T-cell (primary cell): ENCODE data around the gene ABTB2. TPM values are rescaled to one million over a fixed set of nuclear protein-coding genes. Genes with fewer than 3 reads are reported as not detected.

Experiments
- ATAC-seq, 4 experiments: fragments of 200-7000 bp in 3 of 4; fragments of 150-1000 bp in 1 of 4; cut with Tn5 transposase; replicated peaks in 1 of 4; 1 replicate in 3 of 4; 2 replicates in 1 of 4; pipeline ENCODE4 v1.10.0; 2021; ENCODE audit warnings: moderate library complexity in 3 of 4, mild to moderate bottlenecking in 2 of 4, moderate number of reproducible peaks in 1 of 4
- CTCF ChIA-PET, 2 donors: fragments of 300-600 bp; sonication (Branson Sonifier 250); formaldehyde crosslinking; loops; one replicate each; lab custom pipeline; 2022; ENCODE audit warnings: antibody characterized with exemption in 2 of 2; lab: Charles Lee
- POLR2A ChIA-PET, 2 donors: fragments of 300-600 bp; sonication (Branson Sonifier 250); formaldehyde crosslinking; loops; one replicate each; lab custom pipeline; 2022; ENCODE audit warnings: antibody characterized with exemption in 2 of 2; lab: Charles Lee
- DNase-seq, 35 experiments: peaks; one replicate each; pipeline versions ENCODE4 v3.0.0 to v3.0.0-alpha.2; 2013 to 2023
- H3K27ac ChIP-seq: one replicate; pipeline ENCODE4 v1.5.1; 2013; ENCODE audit warnings: low read length
- H3K27me3 ChIP-seq, 2 experiments: replicated peaks in 1 of 2; 1 replicate in 1 of 2; 2 replicates in 1 of 2; pipeline versions ENCODE4 v1.6.1 to v1.7.0; 2013; ENCODE audit warnings: low read length in 1 of 2, mixed read lengths in 1 of 2; ENCODE audit not compliant: control insufficient read depth in 2 of 2, insufficient read depth in 2 of 2; ENCODE audit errors: extremely low read depth in 1 of 2
- H3K36me3 ChIP-seq, 2 donors: 1 replicate in 1 of 2; 2 replicates in 1 of 2; pipeline versions ENCODE4 v1.6.1 to v1.7.0; 2013; ENCODE audit warnings: low read length in 1 of 2; ENCODE audit not compliant: control insufficient read depth in 2 of 2, insufficient read depth in 1 of 2; ENCODE audit errors: extremely low read depth in 1 of 2
- H3K4me1 ChIP-seq, 2 experiments: 1 replicate in 1 of 2; 2 replicates in 1 of 2; pipeline versions ENCODE4 v1.6.1 to v1.7.0; 2013; ENCODE audit warnings: low read length in 2 of 2, mixed read lengths in 1 of 2; ENCODE audit not compliant: insufficient read depth in 2 of 2, control insufficient read depth in 1 of 2; ENCODE audit errors: extremely low read depth in 1 of 2
- H3K4me3 ChIP-seq, 2 donors: 1 replicate in 1 of 2; 2 replicates in 1 of 2; pipeline versions ENCODE4 v1.5.1 to v1.7.0; 2013; ENCODE audit warnings: mild to moderate bottlenecking in 2 of 2, low read length in 1 of 2, moderate library complexity in 1 of 2; ENCODE audit not compliant: control insufficient read depth in 1 of 2; ENCODE audit errors: extremely low read depth in 1 of 2
- H3K9me3 ChIP-seq: 2 replicates; pipeline ENCODE4 v1.7.0; 2013
- H3K27ac Mint-ChIP-seq, 2 donors: one replicate each; pipeline ENCODE4 v1.8.0; 2020 to 2021; ENCODE audit warnings: mild to moderate bottlenecking in 2 of 2, mixed read lengths in 2 of 2
- H3K27me3 Mint-ChIP-seq, 2 donors: one replicate each; pipeline ENCODE4 v1.8.0; 2021 to 2022; ENCODE audit warnings: mixed read lengths in 2 of 2
- H3K36me3 Mint-ChIP-seq: one replicate; pipeline ENCODE4 v1.8.0; 2021; ENCODE audit warnings: mixed read lengths
- H3K4me1 Mint-ChIP-seq, 3 donors: one replicate each; pipeline ENCODE4 v1.8.0; 2020 to 2022; ENCODE audit warnings: mixed read lengths in 3 of 3, mild to moderate bottlenecking in 1 of 3
- H3K4me3 Mint-ChIP-seq, 3 donors: one replicate each; pipeline ENCODE4 v1.8.0; 2020 to 2022; ENCODE audit warnings: mild to moderate bottlenecking in 3 of 3, mixed read lengths in 3 of 3, moderate library complexity in 3 of 3
- H3K9me3 Mint-ChIP-seq, 3 donors: one replicate each; pipeline ENCODE4 v1.8.0; 2020 to 2022; ENCODE audit warnings: mixed read lengths in 3 of 3
- WGBS: methylation state at CpG from one replicate; pipeline ENCODE4 v1.1.5; 2013; ENCODE audit warnings: missing lambda C conversion rate; ENCODE audit not compliant: insufficient coverage; 5-methylcytosine and 5-hydroxymethylcytosine counted together
- total RNA-seq, 35 experiments: library from RNA in 6 of 35; stranded (reverse) in 6 of 35; fragments of 120-200 nt in 1 of 35; gene quantifications; one replicate each; pipeline versions ENCODE4 v1.2.1 to v1.2.4 and lab custom pipeline; 2013 to 2026

The ABTB2 gene
- total RNA-seq, 5 donors from 2014 or later (not counting 1 experiment from before 2014, with no cell fraction given): 0.50 to 0.93 (median 0.82) TPM

DNA sequence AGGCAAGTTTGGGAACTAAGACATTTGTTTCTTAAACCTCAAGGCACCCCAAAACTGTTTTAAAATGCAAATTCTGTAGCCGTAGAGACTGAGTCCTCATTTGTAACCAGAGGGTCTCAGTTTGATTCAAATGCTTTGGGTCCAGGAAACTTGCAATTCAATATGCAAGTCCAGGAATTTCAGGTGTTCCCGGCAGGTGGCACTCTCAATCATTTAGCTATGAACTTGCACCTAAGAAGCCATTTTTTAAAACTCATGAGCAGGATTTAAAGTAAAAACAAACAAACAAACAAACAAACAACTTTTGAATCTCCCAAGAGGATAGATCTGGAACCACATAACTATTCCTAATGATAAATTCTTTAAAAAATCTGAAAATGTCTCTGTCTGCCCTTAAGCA is 8.7 kb upstream of the ABTB2 start:
- Histone ChIP-seq H3K4me1 (peaks cover 0 to 10% of the 10 kb centered on the region in 2 experiments), H3K9me3 (no peaks in the 10 kb centered on the region), H3K27me3 (peaks cover 0 to 13% of the 10 kb centered on the region in 2 experiments), H3K4me3 (no peak overlapping the region), H3K27ac (no peak overlapping the region), H3K36me3 (no peaks in the 10 kb centered on the region)
- Mint-ChIP-seq H3K27me3 (peaks cover 14 to 18% of the 10 kb centered on the region in 2 donors), H3K4me3 (no peak overlapping the region), H3K9me3 (no peaks in the 10 kb centered on the region), H3K36me3 (no peaks in the 10 kb centered on the region), H3K27ac (no peak overlapping the region), H3K4me1 (peaks cover 6 to 7% (median 6%) of the 10 kb centered on the region in 3 donors)
- ATAC-seq (no peak), DNase-seq (no peak)
- ChIA-PET POLR2A (no interaction called here), CTCF (interaction anchor here (0.6 to 0.7 kb wide), 4 partner anchors 15 to 1676 kb away, joined by 3 read pairs; no protein-coding TSS in a partner anchor)
- 79% methylated on average over 2 of the region's 2 CpGs for WGBS

DNA sequence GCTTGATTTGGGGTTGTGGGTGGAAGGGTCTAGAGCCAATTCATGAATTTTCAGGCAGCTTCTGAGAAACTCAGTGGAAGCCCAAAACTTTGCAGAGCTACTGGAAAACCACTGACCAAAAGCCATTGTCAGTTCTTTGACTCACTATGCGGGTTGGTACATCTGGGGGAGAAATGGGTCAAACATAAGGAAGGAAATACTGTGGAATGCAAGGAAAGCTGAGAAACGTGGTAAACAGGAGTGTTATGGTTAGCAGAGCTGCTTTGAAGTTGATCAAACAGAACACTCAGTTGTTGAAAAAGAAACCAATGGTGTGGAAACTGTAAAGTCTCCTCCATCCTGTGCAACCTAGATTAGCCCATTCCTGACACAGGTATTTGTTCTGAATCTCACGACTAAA is 6.3 kb upstream of the ABTB2 start:
- H3K36me3 ChIP-seq: no peaks in the 10 kb centered on the region
- POLR2A ChIA-PET: no interaction called here
- peak in 1 of 35 experiments; percentile 15 for DNase-seq
- WGBS: 14% methylated on average over 1 of the region's 3 CpGs
- no peak overlapping the region for H3K4me3 ChIP-seq
- H3K27ac Mint-ChIP-seq: peak overlapping the region in 1 of 2 donors; percentile 44
- H3K9me3 Mint-ChIP-seq: no peaks in the 10 kb centered on the region
- CTCF ChIA-PET: interaction anchor here (0.5 to 0.6 kb wide), 3 partner anchors 86 to 646 kb away, joined by 4 to 7 read pairs (median 4); no protein-coding TSS in a partner anchor
- H3K4me1 Mint-ChIP-seq: peaks cover 7 to 12% (median 9%) of the 10 kb centered on the region in 3 donors
- H3K4me1 ChIP-seq: peaks cover under 1 to 10% of the 10 kb centered on the region in 2 experiments
- no peaks in the 10 kb centered on the region for H3K9me3 ChIP-seq
- no peak overlapping the region for H3K4me3 Mint-ChIP-seq
- H3K36me3 Mint-ChIP-seq: no peaks in the 10 kb centered on the region
- no peak for ATAC-seq
- H3K27me3 ChIP-seq: peaks cover 0 to 13% of the 10 kb centered on the region in 2 experiments
- no peak overlapping the region for H3K27ac ChIP-seq
- H3K27me3 Mint-ChIP-seq: peaks cover 23 to 25% of the 10 kb centered on the region in 2 donors

DNA sequence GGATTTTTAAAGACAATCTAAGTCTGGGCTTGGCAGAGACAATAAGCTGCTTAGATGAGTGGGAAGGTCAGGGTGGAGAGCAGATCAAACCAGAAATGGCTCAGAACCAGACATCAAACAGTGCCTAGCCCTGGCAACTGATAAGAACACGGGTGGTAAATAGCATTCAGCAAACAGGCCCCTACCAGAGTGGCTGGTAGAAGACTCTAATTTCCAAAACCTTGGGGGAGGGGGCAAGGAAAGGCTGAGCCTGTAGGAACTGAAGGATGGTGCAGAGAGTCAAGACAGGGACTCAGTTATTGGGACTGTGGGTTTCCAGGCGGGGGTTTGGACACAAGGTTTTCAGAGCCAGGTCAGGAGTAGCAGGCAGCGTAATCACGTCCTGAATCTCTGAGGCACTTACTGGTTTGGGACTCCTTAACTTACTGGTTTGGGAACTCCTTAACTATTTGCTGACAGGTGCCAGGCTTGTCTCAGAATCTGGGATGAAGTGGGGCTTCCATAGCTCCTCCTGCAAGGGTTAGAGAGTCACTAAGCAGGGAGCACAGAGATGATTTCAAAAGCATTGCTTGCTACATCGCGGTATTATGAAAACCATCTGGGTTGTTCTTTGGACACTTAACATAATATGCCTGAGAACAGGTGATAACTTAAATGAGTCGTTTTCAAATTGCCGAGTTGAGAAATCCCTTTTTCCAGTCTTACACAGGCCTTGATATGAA is 5.7 kb upstream of the ABTB2 start:
- H3K36me3 Mint-ChIP-seq: no peaks in the 10 kb centered on the region
- peaks cover 6 to 10% of the 10 kb centered on the region in 2 experiments for H3K4me1 ChIP-seq
- no peaks in the 10 kb centered on the region for H3K36me3 ChIP-seq
- no peaks in the 10 kb centered on the region for H3K9me3 Mint-ChIP-seq
- H3K27ac ChIP-seq: no peak overlapping the region
- no peaks in the 10 kb centered on the region for H3K9me3 ChIP-seq
- H3K4me3 ChIP-seq: no peak overlapping the region
- no peak for DNase-seq
- no peak overlapping the region for H3K4me3 Mint-ChIP-seq
- H3K27ac Mint-ChIP-seq: no peak overlapping the region
- ChIA-PET CTCF (interaction anchor here (0.6 to 3.4 kb wide), 8 partner anchors 33 to 645 kb away, joined by 3 to 27 read pairs (median 4); no protein-coding TSS in a partner anchor), POLR2A (no interaction called here)
- H3K27me3 Mint-ChIP-seq: peaks cover 23 to 25% of the 10 kb centered on the region in 2 donors
- peaks cover 9 to 16% (median 11%) of the 10 kb centered on the region in 3 donors for H3K4me1 Mint-ChIP-seq
- H3K27me3 ChIP-seq: peaks cover 0 to 13% of the 10 kb centered on the region in 2 experiments
- ATAC-seq: no peak
- 77% methylated on average over 4 of the region's 8 CpGs for WGBS

DNA sequence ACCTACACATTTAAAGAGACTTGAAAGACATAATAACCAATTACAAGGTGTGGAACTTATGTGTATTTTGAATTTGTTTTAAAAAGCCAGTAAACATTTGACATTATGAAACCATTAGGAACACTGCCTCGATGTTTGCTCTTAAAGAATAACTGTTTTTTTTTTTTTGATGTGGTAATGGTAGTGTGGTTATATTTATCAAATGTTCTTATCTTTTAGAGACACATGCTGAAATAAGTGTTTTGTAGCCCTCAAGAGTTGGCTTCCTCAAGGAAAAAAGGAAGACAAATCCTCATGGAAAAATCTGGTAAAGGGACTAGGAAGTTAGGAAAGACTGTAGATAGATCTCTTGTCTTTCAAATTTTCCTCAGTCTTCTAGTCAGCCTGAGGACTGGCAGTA is 2.2 kb upstream of the ABTB2 start:
- Histone ChIP-seq H3K36me3 (no peaks in the 10 kb centered on the region), H3K9me3 (no peaks in the 10 kb centered on the region), H3K4me1 (peaks cover 10 to 29% of the 10 kb centered on the region in 2 experiments), H3K27me3 (peaks cover 5 to 25% of the 10 kb centered on the region in 2 experiments), H3K4me3 (no peak overlapping the region), H3K27ac (no peak overlapping the region)
- no CpG with 5 or more reads among the region's 1 CpG for WGBS
- no peak for DNase-seq
- Mint-ChIP-seq H3K36me3 (peaks cover 3% of the 10 kb centered on the region), H3K27ac (no peak overlapping the region), H3K4me3 (no peak overlapping the region), H3K9me3 (no peaks in the 10 kb centered on the region), H3K4me1 (peaks cover 25 to 32% (median 27%) of the 10 kb centered on the region in 3 donors), H3K27me3 (peaks cover 23 to 35% of the 10 kb centered on the region in 2 donors)
- ChIA-PET CTCF (no interaction called here), POLR2A (no interaction called here)
- ATAC-seq: no peak

DNA sequence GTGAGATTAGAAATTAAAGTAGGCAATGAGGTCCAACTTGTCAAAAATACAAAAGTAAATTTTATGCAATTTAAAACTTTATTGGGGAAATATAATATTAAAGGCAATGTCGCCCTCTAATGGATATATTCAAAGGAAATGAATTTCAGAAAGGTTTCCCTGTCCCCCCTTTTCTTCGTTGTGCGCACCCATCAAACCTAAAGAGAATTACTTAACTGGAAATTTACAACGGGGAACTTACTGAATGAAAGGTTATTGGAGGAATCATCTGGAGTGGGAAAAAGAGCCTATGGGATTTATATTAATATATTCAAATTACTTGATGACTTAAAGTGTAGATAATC is 1.7 kb upstream of the ABTB2 start:
- Histone ChIP-seq H3K36me3 (no peaks in the 10 kb centered on the region), H3K4me1 (peaks cover 6 to 29% of the 10 kb centered on the region in 2 experiments), H3K27me3 (peaks cover 5 to 29% of the 10 kb centered on the region in 2 experiments), H3K27ac (no peak overlapping the region), H3K9me3 (no peaks in the 10 kb centered on the region), H3K4me3 (peak overlapping the region in 1 of 2 donors; percentile 74)
- DNase-seq (peak in 3 of 35 experiments; percentile 6 to 9 (median 7)), ATAC-seq (no peak)
- peaks cover 5% of the 10 kb centered on the region for H3K36me3 Mint-ChIP-seq
- peaks cover 27 to 36% (median 29%) of the 10 kb centered on the region in 3 donors for H3K4me1 Mint-ChIP-seq
- H3K4me3 Mint-ChIP-seq: peak overlapping the region in 2 of 3 donors; percentile 76 to 79
- no peaks in the 10 kb centered on the region for H3K9me3 Mint-ChIP-seq
- no peak overlapping the region for H3K27ac Mint-ChIP-seq
- H3K27me3 Mint-ChIP-seq: peaks cover 28 to 40% of the 10 kb centered on the region in 2 donors
- ChIA-PET POLR2A (no interaction called here), CTCF (no interaction called here)
- no CpG with 5 or more reads among the region's 4 CpGs for WGBS

DNA sequence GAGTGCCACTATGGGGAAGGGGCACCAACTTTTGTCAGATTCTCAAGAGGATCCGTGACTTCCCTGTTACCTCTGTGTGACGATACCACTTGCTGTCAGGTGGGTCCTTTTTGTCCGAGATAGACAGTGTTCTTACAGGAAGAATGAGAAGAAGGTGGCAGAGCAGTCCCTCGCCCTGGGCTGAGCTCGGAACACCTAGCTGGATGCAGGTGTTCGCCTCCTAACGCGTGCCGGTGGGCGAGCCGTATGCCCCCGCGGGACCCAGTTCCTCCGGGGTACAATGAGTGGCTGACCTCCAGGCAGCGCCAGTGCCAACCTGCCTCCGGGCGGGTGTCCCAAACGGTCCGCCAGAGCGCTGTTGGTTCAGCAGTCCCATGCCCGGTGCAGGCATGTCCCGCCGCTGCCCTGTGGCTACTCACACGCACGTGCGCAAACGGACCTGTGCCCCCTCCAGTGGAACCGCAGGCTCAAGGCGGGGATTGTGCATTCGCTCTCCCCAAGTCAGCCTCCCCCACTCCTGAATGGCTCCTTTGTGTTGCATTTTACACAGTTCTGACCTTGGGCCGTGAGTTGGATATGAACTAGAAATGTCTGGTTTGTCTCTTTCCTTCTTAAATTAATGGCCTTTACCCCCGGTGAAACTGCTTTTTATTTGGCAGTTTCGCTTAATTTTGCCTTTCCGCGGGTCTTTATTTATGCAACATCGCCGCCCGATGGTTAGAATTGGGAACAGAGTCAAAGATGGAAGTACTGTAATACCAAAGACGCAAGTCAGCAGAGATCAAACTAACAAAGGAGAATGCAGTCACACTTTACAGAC is 1.1 kb upstream of the ABTB2 start:
- H3K4me1 Mint-ChIP-seq: peaks cover 22 to 31% (median 25%) of the 10 kb centered on the region in 3 donors
- 0% methylated on average over 27 of the region's 39 CpGs for WGBS
- no peaks in the 10 kb centered on the region for H3K9me3 Mint-ChIP-seq
- H3K27me3 Mint-ChIP-seq: peaks cover 32 to 44% of the 10 kb centered on the region in 2 donors
- CTCF ChIA-PET: interaction anchor here (0.5 to 2.8 kb wide), 13 partner anchors 104 to 751 kb away, joined by 3 to 14 read pairs (median 3); no protein-coding TSS in a partner anchor
- peak overlapping the region; percentile 76 to 83 (median 79) for H3K4me3 Mint-ChIP-seq
- H3K36me3 Mint-ChIP-seq: peaks cover 5% of the 10 kb centered on the region
- H3K4me3 ChIP-seq: peak overlapping the region; percentile 74
- ATAC-seq (peak; percentile 8 to 15 (median 14)), DNase-seq (peak; percentile 54 to 86 (median 70))
- POLR2A ChIA-PET: interaction anchor here (0.6 to 0.7 kb wide), 4 partner anchors 39 to 1776 kb away, joined by 3 to 5 read pairs (median 4); no protein-coding TSS in a partner anchor
- H3K27me3 ChIP-seq: peaks cover 5 to 35% of the 10 kb centered on the region in 2 experiments
- no peaks in the 10 kb centered on the region for H3K9me3 ChIP-seq
- H3K27ac Mint-ChIP-seq: peak overlapping the region; percentile 56 to 79
- peak overlapping the region; percentile 58 for H3K27ac ChIP-seq
- peaks cover under 1 to 29% of the 10 kb centered on the region in 2 experiments for H3K4me1 ChIP-seq
- H3K36me3 ChIP-seq: no peaks in the 10 kb centered on the region
